GM18511 (cell line): ENCODE data around the gene LRRC61.

Experiments
- ATAC-seq: cut with Tn5 transposase; IDR thresholded peaks from one replicate; pipeline ENCODE4 v1.9.1; 2021; ENCODE audit warnings: mild to moderate bottlenecking, moderate library complexity; ENCODE audit not compliant: unreplicated experiment

The LRRC61 gene

DNA sequence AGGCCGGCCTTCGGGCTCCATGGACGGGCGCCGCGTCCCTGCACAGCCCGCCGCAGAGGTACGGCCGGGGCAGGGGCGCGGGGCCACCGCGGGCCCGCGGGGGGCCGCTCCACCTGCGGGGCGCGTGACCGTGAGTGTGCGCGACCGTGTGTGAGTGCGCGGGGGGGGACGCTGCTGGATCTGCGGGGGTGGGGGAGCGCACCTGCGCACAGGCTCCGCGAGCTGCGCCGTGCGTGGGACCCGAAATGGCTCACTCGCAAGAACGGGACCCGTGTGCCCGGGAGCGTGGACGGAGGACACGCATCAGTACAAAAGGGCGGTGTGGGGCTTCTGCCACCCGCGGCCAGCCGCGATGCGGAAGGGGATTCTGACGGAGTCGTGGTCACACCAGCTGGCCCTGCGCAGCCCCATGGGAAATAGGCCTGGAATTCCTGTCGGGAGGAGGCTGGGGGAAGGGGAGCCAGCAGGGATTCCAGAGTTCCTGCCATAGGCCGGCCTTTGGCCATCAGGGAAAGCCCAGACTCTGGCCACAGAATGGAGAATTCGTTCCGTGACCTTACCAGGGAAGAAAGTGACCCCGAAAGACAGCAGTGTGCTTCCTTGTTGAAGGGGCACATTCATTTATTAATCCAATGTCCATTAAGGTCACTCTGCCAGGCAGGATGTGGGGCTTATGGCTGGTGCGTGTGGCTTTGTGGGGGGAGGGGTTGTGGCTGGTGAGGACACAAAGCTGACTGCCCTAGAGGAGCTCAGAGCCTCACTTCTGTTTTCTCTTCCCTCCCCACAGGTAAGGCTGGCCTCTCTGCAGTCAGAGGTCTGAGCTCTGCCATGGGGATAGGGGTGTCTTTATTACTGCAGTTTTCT is 46.0 kb downstream of the LRRC61 start:
- ATAC-seq, result peak; percentile 65

GRCh38 chr7:150369748-150370501 is 46.8 kb downstream of the LRRC61 start:
- ATAC-seq, result no peak

DNA sequence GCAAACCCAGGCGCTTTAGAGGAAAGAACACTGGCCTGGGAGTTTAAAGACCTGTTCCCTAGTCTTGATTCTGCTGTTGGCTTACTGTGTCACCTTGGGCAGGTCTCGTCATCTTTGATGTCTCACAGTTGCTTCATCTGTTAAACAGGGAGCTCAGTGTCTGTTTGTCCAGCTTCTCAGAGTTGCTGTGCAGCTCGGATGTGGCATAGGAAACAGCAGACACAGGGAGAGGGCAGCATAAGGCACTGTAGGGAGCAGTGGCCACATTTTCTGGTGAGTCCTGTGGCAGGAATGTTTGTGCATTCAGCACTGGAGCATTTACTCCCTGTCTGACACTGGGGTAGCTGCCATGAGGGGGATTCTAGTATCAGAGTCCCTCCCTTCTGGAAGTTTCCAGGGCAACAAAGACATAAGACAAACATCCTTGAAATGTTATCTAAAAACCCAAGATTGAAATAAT is 47.5 kb downstream of the LRRC61 start:
- ATAC-seq, result no peak

DNA sequence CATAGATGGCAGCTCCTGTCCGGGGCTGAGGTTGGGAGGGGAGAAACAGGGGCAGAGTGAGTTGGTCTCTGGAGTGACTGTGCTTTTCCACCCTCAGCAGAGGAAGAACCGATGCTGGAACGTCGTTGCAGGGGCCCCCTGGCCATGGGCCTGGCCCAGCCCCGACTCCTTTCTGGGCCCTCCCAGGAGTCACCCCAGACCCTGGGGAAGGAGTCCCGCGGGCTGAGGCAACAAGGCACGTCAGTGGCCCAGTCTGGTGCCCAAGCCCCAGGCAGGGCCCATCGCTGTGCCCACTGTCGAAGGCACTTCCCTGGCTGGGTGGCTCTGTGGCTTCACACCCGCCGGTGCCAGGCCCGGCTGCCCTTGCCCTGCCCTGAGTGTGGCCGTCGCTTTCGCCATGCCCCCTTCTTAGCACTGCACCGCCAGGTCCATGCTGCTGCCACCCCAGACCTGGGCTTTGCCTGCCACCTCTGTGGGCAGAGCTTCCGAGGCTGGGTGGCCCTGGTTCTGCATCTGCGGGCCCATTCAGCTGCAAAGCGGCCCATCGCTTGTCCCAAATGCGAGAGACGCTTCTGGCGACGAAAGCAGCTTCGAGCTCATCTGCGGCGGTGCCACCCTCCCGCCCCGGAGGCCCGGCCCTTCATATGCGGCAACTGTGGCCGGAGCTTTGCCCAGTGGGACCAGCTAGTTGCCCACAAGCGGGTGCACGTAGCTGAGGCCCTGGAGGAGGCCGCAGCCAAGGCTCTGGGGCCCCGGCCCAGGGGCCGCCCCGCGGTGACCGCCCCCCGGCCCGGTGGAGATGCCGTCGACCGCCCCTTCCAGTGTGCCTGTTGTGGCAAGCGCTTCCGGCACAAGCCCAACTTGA is 48.2 kb downstream of the LRRC61 start:
- ATAC-seq, result no peak

- ATAC-seq, result no peak
These were observed 48.8 kb downstream of the LRRC61 start for GRCh38 chr7:150371996-150372270.

GRCh38 chr7:150372271-150373048 is 49.3 kb downstream of the LRRC61 start:
- no peak for ATAC-seq

GRCh38 chr7:150373049-150373801 is 50.1 kb downstream of the LRRC61 start:
- no peak for ATAC-seq

GRCh38 chr7:150374026-150374425 is 50.9 kb downstream of the LRRC61 start:
- ATAC-seq, result no peak

- ATAC-seq, result no peak
These were observed 51.3 kb downstream of the LRRC61 start for GRCh38 chr7:150374472-150374871.

DNA sequence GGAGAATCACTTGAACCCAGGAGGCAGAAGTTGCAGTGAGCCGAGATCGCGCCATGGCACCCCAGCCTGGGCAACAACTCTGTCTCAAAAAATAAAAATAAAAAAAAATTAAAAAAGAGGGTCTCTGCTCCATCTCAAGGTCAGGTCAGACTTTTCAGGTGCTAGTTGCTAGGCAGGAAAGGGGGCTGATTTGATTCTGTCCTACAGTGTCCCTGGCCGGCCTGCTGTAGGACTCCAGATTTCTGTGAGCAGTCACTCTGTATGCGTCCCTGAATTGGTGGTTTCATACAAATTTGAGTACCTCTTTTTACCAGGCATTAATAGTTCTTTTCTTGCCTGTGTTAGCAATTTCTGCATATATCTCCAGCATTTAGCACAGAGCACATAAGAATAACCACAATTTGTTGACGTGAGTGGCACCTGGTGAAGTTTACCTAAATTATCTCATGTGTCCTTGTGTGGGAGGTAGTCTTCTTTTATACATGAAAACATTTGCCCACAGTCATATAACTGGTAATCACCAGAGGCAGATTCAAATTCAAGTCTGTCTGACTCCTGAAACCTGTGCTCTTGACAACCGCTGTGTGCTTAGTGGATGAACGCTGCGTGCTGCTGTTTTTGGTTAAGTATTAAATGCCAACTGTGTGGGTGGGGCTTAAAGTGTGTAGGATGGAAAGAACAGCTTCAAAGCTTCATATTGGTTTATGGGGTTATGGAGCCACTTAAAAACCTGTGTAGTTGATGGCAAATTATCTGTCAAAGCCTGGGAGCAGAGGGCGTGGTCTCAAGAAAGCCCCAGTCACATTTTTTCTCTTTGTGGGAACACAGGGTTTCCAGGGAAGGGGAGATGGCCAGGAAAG is 52.7 kb downstream of the LRRC61 start:
- ATAC-seq, result no peak

GRCh38 chr7:150376560-150376959 is 53.4 kb downstream of the LRRC61 start:
- no peak for ATAC-seq

DNA sequence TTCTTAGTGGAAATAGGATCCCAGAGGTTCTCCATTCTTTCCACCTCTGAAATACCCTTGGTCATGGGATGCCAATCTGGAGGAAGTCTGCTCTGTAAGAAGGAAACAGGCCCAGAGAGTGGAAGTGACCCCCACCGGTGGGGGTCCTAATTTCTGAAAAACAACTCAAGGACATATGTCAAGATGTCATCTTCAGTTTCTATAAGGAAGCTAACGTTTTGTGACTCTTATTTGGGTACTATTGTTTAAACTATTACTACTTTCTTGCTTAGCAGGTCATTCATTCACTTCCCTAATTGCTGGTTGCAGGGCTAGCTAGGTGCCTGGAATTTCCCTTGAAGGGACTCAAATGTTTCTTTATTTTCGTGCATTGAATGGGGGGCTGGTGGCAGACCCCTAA is 54.0 kb downstream of the LRRC61 start:
- ATAC-seq, result no peak

DNA sequence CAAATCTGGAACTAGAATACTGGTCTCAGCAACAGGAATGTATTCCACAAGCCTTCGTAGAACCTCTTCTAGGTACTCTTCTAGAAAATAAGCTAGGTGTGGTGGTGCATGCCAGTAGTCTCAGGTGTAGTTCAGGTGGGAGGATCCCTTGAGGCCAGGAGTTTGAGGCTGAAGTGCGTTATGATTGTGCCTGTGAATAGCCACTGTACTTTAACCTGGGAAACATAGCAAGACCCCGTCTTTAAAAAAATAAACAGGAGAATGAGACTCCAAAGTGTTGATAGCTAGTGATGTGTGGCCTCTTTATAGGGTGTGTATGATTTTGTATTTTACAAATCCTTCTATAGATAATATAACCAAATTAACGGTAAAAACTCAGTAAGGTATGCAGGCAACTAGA is 54.5 kb downstream of the LRRC61 start:
- no peak for ATAC-seq

- ATAC-seq, result peak; percentile 24
These were observed 55.1 kb downstream of the LRRC61 start for GRCh38 chr7:150378115-150378852.

GRCh38 chr7:150378853-150379440 is 55.8 kb downstream of the LRRC61 start, which contains the start of gene ZNF775:
ZNF775 (plus strand) TSS chr7:150379330; CDS start chr7:150388471, 9,141 bp downstream.
- ATAC-seq, result peak; percentile 81

DNA sequence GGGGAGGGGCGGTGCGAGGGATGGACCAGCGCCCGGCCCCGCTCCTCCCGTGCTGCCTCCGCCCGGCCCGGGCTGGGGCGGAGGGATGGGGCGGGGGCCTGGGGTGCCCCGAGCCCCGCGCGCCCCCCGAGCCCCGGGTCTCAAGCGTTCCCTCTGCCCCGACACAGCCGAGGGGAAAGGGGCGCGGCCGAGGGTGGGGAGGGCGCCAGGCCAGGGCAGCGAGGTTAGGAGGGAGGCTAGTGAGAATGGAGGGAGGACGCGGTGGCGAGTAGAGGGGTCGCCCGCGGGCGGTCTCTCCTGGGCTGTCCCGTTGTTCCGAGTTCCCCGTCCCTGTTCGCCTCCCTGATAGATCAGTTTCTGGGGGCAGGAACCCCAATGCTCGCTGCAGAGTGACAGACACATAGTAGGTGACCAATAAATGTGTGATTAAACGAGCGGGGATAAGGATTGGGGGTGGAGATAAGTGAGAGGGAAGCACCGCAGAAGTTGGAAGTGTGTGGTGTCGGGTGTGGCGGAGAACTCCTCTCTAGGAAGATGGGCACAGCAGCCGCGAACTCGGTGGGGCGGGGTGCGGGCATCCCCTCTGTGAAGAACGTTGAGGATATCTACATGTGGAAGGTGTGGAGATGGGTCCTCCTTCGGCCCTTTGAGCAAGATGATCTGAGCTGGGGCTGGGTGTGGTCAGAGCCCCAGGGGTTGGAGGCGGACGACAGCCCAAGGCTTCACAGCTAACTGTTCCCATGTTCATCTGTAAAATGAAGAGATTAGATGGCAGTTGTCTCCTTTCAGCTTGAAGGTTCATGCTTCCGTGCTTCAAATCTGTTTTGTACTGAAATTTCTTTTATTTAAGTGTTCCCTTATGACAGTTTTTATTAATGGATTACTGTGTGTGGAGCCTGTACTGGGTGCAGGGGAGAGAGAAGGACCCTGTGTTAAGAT is 56.6 kb downstream of the LRRC61 start:
- ATAC-seq, result peak; percentile 2

GRCh38 chr7:150380463-150380862 is 57.3 kb downstream of the LRRC61 start:
- ATAC-seq, result no peak
